HepG2 (cell line): Measurements from ENCODE around the gene FCER1G. TPM values are rescaled to one million over a fixed set of nuclear protein-coding genes. Genes with fewer than 3 reads are reported as not detected.
A peak's percentile ranks its signal among the peaks of the same experiment; 100 is the strongest.

Source experiments
- ATAC-seq: fragments of 200-7000 bp; cut with Tn5 transposase; 3 replicates; pipeline ENCODE4 v1.9.1; 2020; ENCODE audit warnings: mild to moderate bottlenecking, moderate library complexity
- BruUV-seq: library from RNA; stranded (reverse); fragments of 400-500 nt; replicated peaks from 2 replicates; lab custom pipeline; 2021; lab: Mats Ljungman, UMichigan
- CTCF ChIA-PET: fragments of 300-600 bp; formaldehyde crosslinking; extraction: SDS; loops from one replicate; lab custom pipeline; 2021; ENCODE audit warnings: low total read pairs, inconsistent platforms, low intra/inter-chr PET ratio; lab: Yijun Ruan, JAX
- POLR2A ChIA-PET: fragments of 350-600 bp; sonication (Branson Sonifier 250); formaldehyde crosslinking; loops from one replicate; lab custom pipeline; 2020; ENCODE audit warnings: antibody characterized with exemption, inconsistent platforms; lab: Yijun Ruan, JAX
- DNase-seq: peaks from one replicate; pipeline ENCODE4 v3.0.0-alpha.2; 2015; ENCODE audit warnings: low spot score
- FAIRE-seq: peaks from 3 replicates; lab custom pipeline; 2011; peaks lifted over from hg19 to GRCh38; lab: Jason Lieb, UNC
- H2AFZ ChIP-seq: one replicate; pipeline ENCODE4 v1.6.1; 2011; ENCODE audit warnings: low read length, inconsistent platforms
- H3K27ac ChIP-seq: fragments of 300-600 bp; 3 replicates; pipeline ENCODE4 v1.8.0; 2011; ENCODE audit warnings: mixed run types, mild to moderate bottlenecking, mixed read lengths, low read length, inconsistent platforms; ENCODE audit not compliant: insufficient read depth; ENCODE audit errors: extremely low read length
- H3K27me3 ChIP-seq, 2 experiments: fragments of 200-600 bp in 1 of 2; 2 replicates in 1 of 2; 3 replicates in 1 of 2; pipeline versions ENCODE4 v1.6.0 to v1.8.0; 2011; ENCODE audit warnings: low read length in 2 of 2, mild to moderate bottlenecking in 2 of 2, moderate library complexity in 2 of 2, inconsistent platforms in 1 of 2; ENCODE audit not compliant: insufficient read depth in 2 of 2, control insufficient read depth in 1 of 2
- H3K36me3 ChIP-seq, 2 experiments: fragments of 200-600 bp in 1 of 2; replicated peaks in 1 of 2; 2 replicates in 1 of 2; 3 replicates in 1 of 2; pipeline versions ENCODE4 v1.5.1 to v1.8.0; 2011; ENCODE audit warnings: low read length in 2 of 2, inconsistent platforms in 1 of 2; ENCODE audit not compliant: insufficient read depth in 2 of 2, control insufficient read depth in 1 of 2
- H3K4me1 ChIP-seq: 2 replicates; pipeline ENCODE4 v1.5.1; 2012; ENCODE audit warnings: low read length, inconsistent platforms; ENCODE audit not compliant: insufficient read depth
- H3K4me2 ChIP-seq: 2 replicates; pipeline ENCODE4 v1.6.0; 2011; ENCODE audit warnings: low read depth, low read length, inconsistent platforms
- H3K4me3 ChIP-seq, 3 experiments: fragments of 200-600 bp in 1 of 3; sonication (generic), shearing (Covaris generic) in 1 of 3; replicated peaks in 1 of 3; 2 replicates each; pipeline ENCODE4 v1.5.1; 2011 to 2016; ENCODE audit warnings: low read length in 3 of 3, inconsistent platforms in 2 of 3, low read depth in 2 of 3, mild to moderate bottlenecking in 2 of 3, control low read depth in 1 of 3, mixed read lengths in 1 of 3; ENCODE audit not compliant: insufficient read depth in 1 of 3
- H3K79me2 ChIP-seq: one replicate; pipeline ENCODE4 v1.6.1; 2011; ENCODE audit warnings: low read length, inconsistent platforms; ENCODE audit not compliant: insufficient read depth
- H3K9ac ChIP-seq: 2 replicates; pipeline ENCODE4 v1.6.0; 2011; ENCODE audit warnings: mild to moderate bottlenecking, low read depth, low read length, inconsistent platforms; ENCODE audit not compliant: insufficient read depth
- H3K9me3 ChIP-seq: 2 replicates; pipeline ENCODE4 v1.5.1; 2012; ENCODE audit warnings: mild to moderate bottlenecking, low read length
- H4K20me1 ChIP-seq: 2 replicates; pipeline ENCODE4 v1.6.0; 2011; ENCODE audit warnings: inconsistent platforms, mild to moderate bottlenecking, low read length, moderate library complexity; ENCODE audit not compliant: insufficient read depth
- CENPX ChIP-seq: sonication (generic); formaldehyde crosslinking; IDR thresholded peaks from 2 replicates; pipeline ENCODE4 v1.9.0; 2021; ENCODE audit warnings: mild to moderate bottlenecking, missing genetic modification reagents, moderate library complexity
- ETV5 ChIP-seq: IDR thresholded peaks from 2 replicates; pipeline ENCODE4 v1.6.1; 2018; ENCODE audit warnings: missing biosample characterization, missing genetic modification reagents, inconsistent platforms, borderline replicate concordance
- FIP1L1 ChIP-seq: fragments of 200-400 bp; formaldehyde crosslinking; IDR thresholded peaks from 2 replicates; pipeline ENCODE4 v1.6.1; 2018; ENCODE audit warnings: low read depth, mild to moderate bottlenecking, low read length, moderate library complexity, borderline replicate concordance; ENCODE audit not compliant: insufficient read depth
- PCBP2 ChIP-seq: fragments of 200-400 bp; formaldehyde crosslinking; optimal IDR thresholded peaks from 2 replicates; pipeline ENCODE3; 2018; ENCODE audit warnings: low read length, low read depth; ENCODE audit not compliant: poor library complexity, severe bottlenecking
- POLR2AphosphoS5 ChIP-seq: IDR thresholded peaks from 2 replicates; pipeline ENCODE4 v1.6.1; 2012; ENCODE audit warnings: low read depth, low read length
- PRMT3 ChIP-seq: sonication (generic); formaldehyde crosslinking; IDR thresholded peaks from 2 replicates; pipeline ENCODE4 v1.8.1; 2022; ENCODE audit warnings: low read depth, mild to moderate bottlenecking, moderate library complexity, missing genetic modification reagents, borderline replicate concordance
- RBFOX2 ChIP-seq: fragments of 200-400 bp; formaldehyde crosslinking; IDR thresholded peaks from 2 replicates; pipeline ENCODE4 v1.6.1; 2017; ENCODE audit warnings: low read depth, mild to moderate bottlenecking, low read length
- TBX3 ChIP-seq: fragments of 450-650 bp; IDR thresholded peaks from 2 replicates; pipeline ENCODE4 v1.6.1; 2017; ENCODE audit warnings: antibody characterized with exemption, mild to moderate bottlenecking, inconsistent platforms, borderline replicate concordance
- ZNF512B ChIP-seq: sonication (generic); formaldehyde crosslinking; IDR thresholded peaks from 2 replicates; pipeline ENCODE4 v1.5.1; 2020; ENCODE audit warnings: missing genetic modification reagents, mild to moderate bottlenecking, borderline replicate concordance
- ZNF572 ChIP-seq: sonication (generic); formaldehyde crosslinking; IDR thresholded peaks from 2 replicates; pipeline ENCODE4 v1.5.1; 2020; ENCODE audit warnings: mild to moderate bottlenecking, missing genetic modification reagents
- WGBS: methylation state at CpG from one replicate; pipeline ENCODE4 v1.1.6; 2017; ENCODE audit warnings: low lambda C conversion rate; 5-methylcytosine and 5-hydroxymethylcytosine counted together
- in situ Hi-C: cut with HindIII; loops from 2 replicates; pipeline ENCODE4 v1.10.0; 2017; ENCODE audit warnings: low pct_unique_long_range_greater_than_20kb; ENCODE audit not compliant: extremely low pct_ligation_motif_present
- intact Hi-C: fragments of 100-400 bp; cut with micrococcal nuclease; formaldehyde crosslinking; loops from one replicate; pipeline ENCODE4 v1.10.0; 2022; ENCODE audit not compliant: unreplicated experiment
- polyA plus RNA-seq, 8 experiments: library from polyadenylated mRNA; depleted of rRNA in 3 of 8; stranded (reverse) in 7 of 8; unstranded in 1 of 8; fragments of >200 nt; fragmentation: Illumina TruSeq in 4 of 8; extraction: Trizol in 4 of 8; gene quantifications; 2 replicates each; pipeline versions ENCODE4 v1.2.1 to v1.2.3, GENCODE V29; 2011 to 2016; ENCODE audit warnings: low read depth in 4 of 8, missing spikeins in 1 of 8, mixed read lengths in 1 of 8; ENCODE audit not compliant: insufficient read depth in 1 of 8
- total RNA-seq, 5 experiments: library from RNA; depleted of rRNA; stranded (reverse); fragments of >200 nt; fragmentation: Illumina TruSeq; extraction: Trizol; gene quantifications; 2 replicates each; pipeline ENCODE4 v1.2.3, GENCODE V29; 2016; ENCODE audit warnings: low read depth in 1 of 5
- TF ChIP-seq, protein P1 (sequence below): IDR thresholded peaks from 2 replicates; pipeline ENCODE4 v1.6.1; 2012; ENCODE audit warnings: low read depth, low read length, improper control_type of control experiment
- TF ChIP-seq, protein P2 (sequence below): sonication (generic); formaldehyde crosslinking; IDR thresholded peaks from 2 replicates; pipeline ENCODE4 v1.5.0; 2020; ENCODE audit warnings: missing genetic modification reagents

The FCER1G gene
- total and polyA plus RNA-seq, 2 of the 13 experiments (the other 11 are each of a cell fraction or from before 2014, with no cell fraction given) = 1.3 to 6.4 TPM

- Histone ChIP-seq H3K27ac (no peak overlapping the region), H2AFZ (no peak overlapping the region), H3K36me3 (peaks cover 11 to 43% of the 10 kb centered on the region in 2 experiments), H3K27me3 (no peaks in the 10 kb centered on the region), H3K79me2 (peaks cover 7% of the 10 kb centered on the region), H3K4me1 (peaks cover 21% of the 10 kb centered on the region), H3K4me2 (no peak overlapping the region), H3K4me3 (no peak overlapping the region), H3K9ac (no peak overlapping the region), H4K20me1 (no peaks in the 10 kb centered on the region), H3K9me3 (no peaks in the 10 kb centered on the region)
- intact Hi-C loops = no loop called here
- 96% methylated on average over 11 of the region's 12 CpGs for WGBS
- POLR2A ChIA-PET = no interaction called here
- FAIRE-seq (no peak), ATAC-seq (no peak)
- BruUV-seq = no TSS peak
- TF ChIP-seq, protein P1, sequence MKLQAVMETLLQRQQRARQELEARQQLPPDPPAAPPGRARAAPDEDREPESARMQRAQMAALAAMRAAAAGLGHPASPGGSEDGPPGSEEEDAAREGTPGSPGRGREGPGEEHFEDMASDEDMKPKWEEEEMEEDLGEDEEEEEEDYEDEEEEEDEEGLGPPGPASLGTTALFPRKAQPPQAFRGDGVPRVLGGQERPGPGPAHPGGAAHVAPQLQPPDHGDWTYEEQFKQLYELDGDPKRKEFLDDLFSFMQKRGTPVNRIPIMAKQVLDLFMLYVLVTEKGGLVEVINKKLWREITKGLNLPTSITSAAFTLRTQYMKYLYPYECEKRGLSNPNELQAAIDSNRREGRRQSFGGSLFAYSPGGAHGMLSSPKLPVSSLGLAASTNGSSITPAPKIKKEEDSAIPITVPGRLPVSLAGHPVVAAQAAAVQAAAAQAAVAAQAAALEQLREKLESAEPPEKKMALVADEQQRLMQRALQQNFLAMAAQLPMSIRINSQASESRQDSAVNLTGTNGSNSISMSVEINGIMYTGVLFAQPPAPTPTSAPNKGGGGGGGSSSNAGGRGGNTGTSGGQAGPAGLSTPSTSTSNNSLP = no peak
- TF ChIP-seq RBFOX2 = 0 out of 2 replicates have a peak, but pooled peaks have one; percentile 16
- TF ChIP-seq TBX3 = no peak
- TF ChIP-seq, all 625 proteins: peak for 1
- in situ Hi-C loops = no loop called here
- DNase-seq = no peak
- CTCF ChIA-PET = no interaction called here
Measured at GRCh38 chr1:161171696-161172095, 43.4 kb upstream of the FCER1G start.

- no peak overlapping the region for H2AFZ ChIP-seq
- intact Hi-C loops = no loop called here
- no peak overlapping the region for H3K4me3 ChIP-seq
- no peaks in the 10 kb centered on the region for H3K9me3 ChIP-seq
- H3K4me1 ChIP-seq = peaks cover 15% of the 10 kb centered on the region
- ChIA-PET POLR2A (no interaction called here), CTCF (no interaction called here)
- no peak overlapping the region for H3K9ac ChIP-seq
- no peaks in the 10 kb centered on the region for H4K20me1 ChIP-seq
- no peak overlapping the region for H3K27ac ChIP-seq
- in situ Hi-C loops = no loop called here
- DNase-seq (no peak), ATAC-seq (no peak), FAIRE-seq (no peak)
- no peaks in the 10 kb centered on the region; a peak in 1 of 5 replicates for H3K27me3 ChIP-seq
- BruUV-seq = no TSS peak
- H3K36me3 ChIP-seq = peaks cover 11 to 43% of the 10 kb centered on the region in 2 experiments
- H3K79me2 ChIP-seq = peaks cover 10% of the 10 kb centered on the region
- 100% methylated on average over 1 of the region's 1 CpG for whole genome bisulfite sequencing
- H3K4me2 ChIP-seq = no peak overlapping the region
- no peak for TF ChIP-seq POLR2AphosphoS5
- no peak for TF ChIP-seq PCBP2
- TF ChIP-seq ZNF512B (CRISPR knock-in tag) = no peak
- TF ChIP-seq ETV5 (CRISPR knock-in tag) = no peak
- TF ChIP-seq, protein P2, sequence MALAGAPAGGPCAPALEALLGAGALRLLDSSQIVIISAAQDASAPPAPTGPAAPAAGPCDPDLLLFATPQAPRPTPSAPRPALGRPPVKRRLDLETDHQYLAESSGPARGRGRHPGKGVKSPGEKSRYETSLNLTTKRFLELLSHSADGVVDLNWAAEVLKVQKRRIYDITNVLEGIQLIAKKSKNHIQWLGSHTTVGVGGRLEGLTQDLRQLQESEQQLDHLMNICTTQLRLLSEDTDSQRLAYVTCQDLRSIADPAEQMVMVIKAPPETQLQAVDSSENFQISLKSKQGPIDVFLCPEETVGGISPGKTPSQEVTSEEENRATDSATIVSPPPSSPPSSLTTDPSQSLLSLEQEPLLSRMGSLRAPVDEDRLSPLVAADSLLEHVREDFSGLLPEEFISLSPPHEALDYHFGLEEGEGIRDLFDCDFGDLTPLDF (CRISPR knock-in tag) = no peak
- no peak for TF ChIP-seq PRMT3
- TF ChIP-seq FIP1L1 = no peak
- TF ChIP-seq CENPX (CRISPR knock-in tag) = no peak
- TF ChIP-seq ZNF572 (CRISPR knock-in tag) = no peak
Measured at GRCh38 chr1:161172349-161172748, 42.7 kb upstream of the FCER1G start.
